GM13977 (cell line): ENCODE data around the gene DDX42.
"Not testable (repeated sequence)": the region's sequence is repeated elsewhere in the genome, so short reads cannot be mapped to it uniquely, and the experiment has no call there.

Experiments used
- DNase-seq: peaks from one replicate; pipeline ENCODE4 v3.0.0; 2012; ENCODE audit warnings: low spot score
- in situ Hi-C: fragments of 300-500 bp; cut with MboI; formaldehyde crosslinking; loops from one replicate; pipeline ENCODE4 v1.12.0; 2022; ENCODE audit warnings: low sequenced_read_pairs, low pct_unique_long_range_greater_than_20kb, mixed read lengths, inconsistent platforms; ENCODE audit not compliant: unreplicated experiment
- TF ChIP-seq, protein P1 (sequence below): IDR thresholded peaks from 2 replicates; pipeline ENCODE4 v1.5.1; 2012; ENCODE audit warnings: mild to moderate bottlenecking, control low read depth; ENCODE audit not compliant: insufficient read depth; ENCODE audit errors: extremely low read depth, missing control alignments

DDX42 gene

DNA sequence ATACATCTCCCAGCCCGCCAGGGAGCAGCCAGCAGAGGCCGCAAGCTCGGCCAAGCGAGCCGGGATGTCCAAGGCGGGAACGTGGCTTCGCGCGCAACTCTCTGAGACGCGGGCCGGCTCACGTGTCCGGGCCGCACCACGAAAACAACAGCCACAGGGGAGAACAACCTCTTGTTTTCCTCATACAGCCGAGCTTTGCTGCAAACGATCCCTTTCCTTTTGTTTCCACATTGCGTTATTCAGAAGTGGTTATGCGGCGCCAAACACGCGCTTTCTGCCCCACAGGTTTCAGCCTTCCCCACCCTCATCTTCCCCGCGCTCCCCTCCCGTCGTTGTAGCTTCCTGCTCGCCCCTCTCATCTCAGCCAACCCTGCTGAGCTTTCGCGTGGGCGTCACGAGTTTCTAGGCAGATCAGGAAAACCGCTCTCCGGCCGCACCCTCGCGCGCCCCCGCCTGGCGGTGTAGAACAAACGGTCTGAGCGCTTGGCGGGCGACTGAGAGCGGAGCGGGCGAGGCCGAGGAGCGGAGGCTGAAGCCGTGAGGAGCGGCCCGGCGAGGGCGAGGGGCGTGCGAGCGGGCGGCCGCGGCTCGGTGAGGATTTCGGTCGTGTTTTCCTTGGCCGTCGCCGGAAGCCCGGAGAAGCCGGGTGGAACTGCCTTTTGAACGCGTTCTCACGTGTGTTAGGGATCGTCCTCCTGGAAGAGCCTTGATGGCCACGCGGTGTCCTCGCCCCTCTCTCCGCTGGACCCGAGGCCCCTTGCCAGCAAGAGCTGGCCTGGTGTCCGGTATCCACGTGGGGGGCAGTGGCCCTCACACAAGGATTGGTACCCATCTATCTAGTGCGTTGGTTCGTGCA, 75.1 kb downstream of the DDX42 start:
- in situ Hi-C loops, result loop anchor here (25.0 kb wide), 1 partner anchor 412 kb away; the partner anchor contains the start of gene CYB561
- TF ChIP-seq, protein P1, sequence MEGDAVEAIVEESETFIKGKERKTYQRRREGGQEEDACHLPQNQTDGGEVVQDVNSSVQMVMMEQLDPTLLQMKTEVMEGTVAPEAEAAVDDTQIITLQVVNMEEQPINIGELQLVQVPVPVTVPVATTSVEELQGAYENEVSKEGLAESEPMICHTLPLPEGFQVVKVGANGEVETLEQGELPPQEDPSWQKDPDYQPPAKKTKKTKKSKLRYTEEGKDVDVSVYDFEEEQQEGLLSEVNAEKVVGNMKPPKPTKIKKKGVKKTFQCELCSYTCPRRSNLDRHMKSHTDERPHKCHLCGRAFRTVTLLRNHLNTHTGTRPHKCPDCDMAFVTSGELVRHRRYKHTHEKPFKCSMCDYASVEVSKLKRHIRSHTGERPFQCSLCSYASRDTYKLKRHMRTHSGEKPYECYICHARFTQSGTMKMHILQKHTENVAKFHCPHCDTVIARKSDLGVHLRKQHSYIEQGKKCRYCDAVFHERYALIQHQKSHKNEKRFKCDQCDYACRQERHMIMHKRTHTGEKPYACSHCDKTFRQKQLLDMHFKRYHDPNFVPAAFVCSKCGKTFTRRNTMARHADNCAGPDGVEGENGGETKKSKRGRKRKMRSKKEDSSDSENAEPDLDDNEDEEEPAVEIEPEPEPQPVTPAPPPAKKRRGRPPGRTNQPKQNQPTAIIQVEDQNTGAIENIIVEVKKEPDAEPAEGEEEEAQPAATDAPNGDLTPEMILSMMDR, result peak; percentile 83
- peak; percentile 96 for DNase-seq

DNA sequence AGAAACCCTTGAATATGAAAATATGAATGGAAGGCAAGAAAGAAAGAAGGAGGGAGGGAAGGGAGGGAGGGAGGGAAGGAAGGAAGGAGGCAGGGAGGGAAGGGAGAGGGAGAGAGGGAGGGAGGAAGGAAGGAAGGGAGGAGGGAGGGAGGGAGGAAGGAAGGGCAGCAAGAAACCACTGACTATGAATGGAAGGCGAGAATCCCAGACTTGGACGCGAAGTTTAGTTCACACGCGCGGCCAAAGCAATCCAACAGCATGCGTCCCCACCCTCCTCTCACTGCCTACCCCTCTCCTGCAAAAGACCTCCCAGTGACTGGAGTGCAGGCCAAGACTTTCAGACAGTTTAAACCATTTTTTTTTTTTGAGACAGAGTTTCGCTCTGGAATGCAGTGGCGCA, 76.4 kb downstream of the DDX42 start:
- no peak for DNase-seq
- TF ChIP-seq, protein P1, result no peak
- in situ Hi-C loops, result no loop called here

DNA sequence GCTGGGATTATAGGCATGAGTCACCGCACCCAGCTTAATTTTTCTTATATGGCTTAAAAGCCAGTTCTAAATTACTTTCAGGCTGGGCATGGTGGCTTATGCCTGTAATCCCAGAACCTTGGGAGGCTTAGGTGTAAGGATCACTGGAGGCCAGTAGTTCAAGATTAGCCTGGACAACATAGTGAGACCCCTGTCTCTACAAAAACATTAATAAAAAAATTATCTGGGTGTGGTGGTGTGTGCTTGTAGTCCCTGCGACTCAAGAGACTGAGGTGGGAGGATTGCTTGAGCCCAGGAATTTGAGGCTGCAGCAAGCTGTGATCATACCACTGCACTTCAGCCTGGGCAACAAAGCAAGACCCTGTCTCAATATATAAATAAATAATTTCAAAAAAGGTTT, 79.3 kb downstream of the DDX42 start:
- DNase-seq, result no peak
- TF ChIP-seq, protein P1, result no peak
- in situ Hi-C loops, result no loop called here

DNA sequence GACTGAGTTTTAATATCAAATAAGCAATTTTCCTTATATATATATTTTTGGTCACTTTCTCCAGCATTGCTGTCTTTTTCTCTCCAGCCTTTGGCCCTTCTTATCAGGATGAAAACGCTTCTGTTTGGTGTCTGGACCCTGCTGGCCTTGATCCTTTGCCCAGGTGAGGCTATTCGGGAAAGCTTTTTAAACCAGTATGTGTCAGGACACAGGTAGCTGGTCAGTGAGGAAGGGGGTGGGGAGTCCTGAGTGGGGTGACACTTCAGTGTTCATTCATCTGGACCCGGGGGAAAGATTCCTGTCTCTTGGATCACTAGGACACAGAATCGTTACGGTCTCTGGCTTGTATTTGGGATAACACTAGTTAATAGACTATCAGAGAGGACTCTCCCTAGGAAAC, 80.7 kb downstream of the DDX42 start:
- in situ Hi-C loops, result no loop called here
- TF ChIP-seq, protein P1, result no peak
- DNase-seq, result no peak

DNA sequence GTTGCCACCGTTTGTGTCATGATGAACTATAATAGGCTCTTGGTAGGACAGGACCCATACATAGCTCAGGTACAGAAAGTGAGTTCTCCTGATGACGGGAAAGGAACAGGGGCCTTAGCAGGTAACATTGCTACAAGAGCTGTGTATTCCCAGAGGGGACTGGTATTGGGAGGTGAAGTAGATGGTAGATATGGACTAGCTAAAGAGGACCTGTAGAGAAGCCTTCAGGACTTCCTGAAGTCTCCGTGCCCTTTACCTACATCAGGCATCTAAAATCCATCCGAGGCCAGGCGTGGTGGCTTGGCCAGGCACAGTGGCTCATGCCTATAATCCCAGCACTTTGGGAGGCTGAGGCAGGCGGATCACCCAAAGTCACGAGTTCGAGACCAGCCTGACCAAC, 81.2 kb downstream of the DDX42 start:
- in situ Hi-C loops, result no loop called here
- TF ChIP-seq, protein P1, result no peak
- no peak for DNase-seq

DNA sequence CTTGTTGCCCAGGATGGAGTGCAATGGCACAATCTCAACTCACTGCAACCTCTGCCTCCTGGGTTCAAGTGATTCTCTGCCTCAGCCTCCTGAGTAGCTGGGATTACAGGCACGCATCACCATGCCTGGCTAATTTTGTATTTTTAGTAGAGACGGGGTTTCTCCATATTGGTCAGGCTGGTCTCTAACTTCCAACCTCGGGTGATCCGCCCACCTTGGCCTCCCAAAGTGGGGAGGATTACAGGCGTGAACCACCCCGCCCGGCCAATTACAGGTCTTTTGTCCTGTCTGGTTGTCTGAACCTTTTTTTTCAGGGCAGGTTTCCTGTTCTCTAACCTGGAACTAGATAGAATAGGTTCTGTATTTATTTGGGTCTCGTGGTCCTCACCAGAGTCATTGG, 82.5 kb downstream of the DDX42 start:
- DNase-seq, in situ Hi-C loops: not testable (repeated sequence)

DNA sequence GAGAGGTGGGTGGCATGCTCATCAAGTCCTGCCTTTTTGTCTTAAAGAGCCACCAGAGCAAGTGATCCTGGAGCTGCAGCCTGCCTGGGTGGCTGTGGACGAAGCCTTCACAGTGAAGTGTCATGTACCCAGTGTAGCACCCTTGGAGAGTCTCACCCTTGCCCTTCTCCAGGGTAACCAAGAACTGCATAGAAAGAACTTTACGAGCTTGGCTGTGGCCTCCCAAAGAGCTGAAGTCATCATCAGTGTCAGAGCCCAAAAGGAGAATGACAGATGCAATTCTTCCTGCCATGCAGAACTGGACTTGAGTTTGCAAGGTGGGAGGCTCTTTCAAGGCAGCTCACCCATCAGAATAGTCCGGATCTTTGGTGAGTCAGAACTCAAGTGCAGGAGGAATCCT, 85.3 kb downstream of the DDX42 start:
- in situ Hi-C loops, result no loop called here
- TF ChIP-seq, protein P1, result no peak

More for the DNA sequence above, 85.3 kb downstream of the DDX42 start:
- DNase-seq, result no peak
